Neural cell (in vitro differentiated cells): Measurements from ENCODE around the gene MICU1. TPM values are rescaled to one million over a fixed set of nuclear protein-coding genes. Genes with fewer than 3 reads are reported as not detected.

Experiments
- H2AFZ ChIP-seq: fragments of 200-600, 300-800 bp; sonication (generic), shearing (Covaris generic); 2 replicates; pipeline ENCODE4 v1.6.0; 2014; ENCODE audit warnings: low read depth, mild to moderate bottlenecking, antibody characterized with exemption, low read length, moderate library complexity
- H3F3A ChIP-seq: fragments of 200-600 bp; shearing (Covaris generic); 2 replicates; pipeline ENCODE4 v1.6.1; 2016; ENCODE audit warnings: mild to moderate bottlenecking, moderate library complexity, mixed read lengths, antibody characterized with exemption, low read length; ENCODE audit not compliant: insufficient read depth, poor library complexity, severe bottlenecking
- H3K27ac ChIP-seq: fragments of 200-600, 300-800 bp; sonication (generic), shearing (Covaris generic); 2 replicates; pipeline ENCODE4 v1.5.1; 2014; ENCODE audit warnings: mild to moderate bottlenecking, low read length, moderate library complexity
- H3K27me3 ChIP-seq: fragments of 300-800, 200-600 bp; sonication (generic), shearing (Covaris generic); 2 replicates; pipeline ENCODE4 v1.6.0; 2014; ENCODE audit warnings: mild to moderate bottlenecking, low read depth, low read length, moderate library complexity; ENCODE audit not compliant: insufficient read depth
- H3K36me3 ChIP-seq: fragments of 300-800, 200-600 bp; sonication (generic), shearing (Covaris generic); 2 replicates; pipeline ENCODE4 v1.5.1; 2014; ENCODE audit warnings: mild to moderate bottlenecking, antibody characterized with exemption, low read length, moderate library complexity; ENCODE audit not compliant: insufficient read depth
- H3K4me2 ChIP-seq: fragments of 300-800, 200-600 bp; sonication (generic), shearing (Covaris generic); 2 replicates; pipeline ENCODE4 v1.6.0; 2014; ENCODE audit warnings: mild to moderate bottlenecking, low read length
- H3K4me3 ChIP-seq: fragments of 300-800, 200-600 bp; sonication (generic), shearing (Covaris generic); 2 replicates; pipeline ENCODE4 v1.5.1; 2014; ENCODE audit warnings: mild to moderate bottlenecking, low read length, moderate library complexity
- H3K79me2 ChIP-seq: fragments of 200-600 bp; shearing (Covaris generic); replicated peaks from 2 replicates; pipeline ENCODE4 v1.6.0; 2014; ENCODE audit warnings: mild to moderate bottlenecking, low read length, moderate library complexity; ENCODE audit not compliant: insufficient read depth
- H3K9ac ChIP-seq: fragments of 300-800, 200-600 bp; sonication (generic), shearing (Covaris generic); 2 replicates; pipeline ENCODE4 v1.6.1; 2016; ENCODE audit warnings: mild to moderate bottlenecking, low read length, mixed read lengths
- H3K9me2 ChIP-seq: fragments of 200-600 bp; shearing (Covaris generic); 2 replicates; pipeline ENCODE4 v1.6.1; 2016; ENCODE audit warnings: mild to moderate bottlenecking, low read length, mixed read lengths; ENCODE audit not compliant: insufficient read depth
- H3K9me3 ChIP-seq: fragments of 200-600, 300-800 bp; sonication (generic), shearing (Covaris generic); 2 replicates; pipeline ENCODE4 v1.6.1; 2016; ENCODE audit warnings: mild to moderate bottlenecking, mixed run types, low read length, moderate library complexity, mixed read lengths
- H4K20me1 ChIP-seq: fragments of 200-600 bp; shearing (Covaris generic); 2 replicates; pipeline ENCODE4 v1.6.1; 2016; ENCODE audit warnings: mild to moderate bottlenecking, mixed run types; ENCODE audit not compliant: insufficient read depth
- EP300 ChIP-seq: fragments of 450-650 bp; conservative IDR thresholded peaks from 2 replicates; pipeline ENCODE4 v1.6.1; 2014; ENCODE audit warnings: antibody characterized with exemption, mild to moderate bottlenecking, moderate library complexity; ENCODE audit not compliant: poor library complexity, severe bottlenecking
- EZH2 ChIP-seq: fragments of 200-600, 300-800 bp; shearing (Covaris generic), sonication (generic); IDR thresholded peaks from 2 replicates; pipeline ENCODE4 v1.6.1; 2014; ENCODE audit warnings: antibody characterized with exemption, low read length, borderline replicate concordance, mild to moderate bottlenecking; ENCODE audit not compliant: insufficient read depth, poor library complexity, severe bottlenecking
- MXI1 ChIP-seq: fragments of 450-650 bp; conservative IDR thresholded peaks from 2 replicates; pipeline ENCODE4 v1.6.1; 2014; ENCODE audit warnings: antibody characterized with exemption, mild to moderate bottlenecking; ENCODE audit not compliant: poor library complexity, severe bottlenecking
- POLR2AphosphoS5 ChIP-seq: IDR thresholded peaks from 2 replicates; pipeline ENCODE4 v1.6.1; 2012
- RAD21 ChIP-seq: fragments of 450-650 bp; conservative IDR thresholded peaks from 2 replicates; pipeline ENCODE4 v1.6.1; 2014; ENCODE audit warnings: antibody characterized with exemption, mild to moderate bottlenecking, moderate library complexity
- SMC3 ChIP-seq: fragments of 450-650 bp; conservative IDR thresholded peaks from 2 replicates; pipeline ENCODE4 v1.6.1; 2014; ENCODE audit warnings: antibody characterized with exemption, mild to moderate bottlenecking, moderate library complexity; ENCODE audit not compliant: poor library complexity
- TAF1 ChIP-seq: IDR thresholded peaks from 2 replicates; pipeline ENCODE4 v1.6.1; 2012; ENCODE audit warnings: low read depth
- polyA plus RNA-seq: library from polyadenylated mRNA; depleted of rRNA; stranded (reverse); fragments of >200 nt; gene quantifications from 2 replicates; pipeline ENCODE4 v1.2.3, GENCODE V29; 2014
- TF ChIP-seq, protein P1 (sequence below): IDR thresholded peaks from 2 replicates; pipeline ENCODE4 v1.6.1; 2012; ENCODE audit warnings: borderline replicate concordance
- TF ChIP-seq, protein P2 (sequence below): fragments of 450-650 bp; IDR thresholded peaks from 2 replicates; pipeline ENCODE4 v1.5.1; 2014; ENCODE audit warnings: antibody characterized with exemption, mild to moderate bottlenecking, moderate library complexity; ENCODE audit not compliant: poor library complexity, severe bottlenecking

MICU1 gene
- polyA plus RNA-seq, 1 donor from 2014 or later, result 86.0 TPM

GRCh38 chr10:72523932-72524396 is 101.9 kb downstream of the MICU1 start:
- Histone ChIP-seq H2AFZ (no peak overlapping the region), H3K9ac (no peak overlapping the region), H3K79me2 (no peaks in the 10 kb centered on the region), H3K4me2 (no peak overlapping the region), H3K9me3 (no peaks in the 10 kb centered on the region), H3K27ac (no peak overlapping the region), H3K27me3 (no peaks in the 10 kb centered on the region), H3F3A (no peaks in the 10 kb centered on the region), H3K4me3 (no peak overlapping the region), H3K36me3 (no peaks in the 10 kb centered on the region), H4K20me1 (no peaks in the 10 kb centered on the region), H3K9me2 (no peaks in the 10 kb centered on the region)
- TF ChIP-seq MXI1, result no peak

DNA sequence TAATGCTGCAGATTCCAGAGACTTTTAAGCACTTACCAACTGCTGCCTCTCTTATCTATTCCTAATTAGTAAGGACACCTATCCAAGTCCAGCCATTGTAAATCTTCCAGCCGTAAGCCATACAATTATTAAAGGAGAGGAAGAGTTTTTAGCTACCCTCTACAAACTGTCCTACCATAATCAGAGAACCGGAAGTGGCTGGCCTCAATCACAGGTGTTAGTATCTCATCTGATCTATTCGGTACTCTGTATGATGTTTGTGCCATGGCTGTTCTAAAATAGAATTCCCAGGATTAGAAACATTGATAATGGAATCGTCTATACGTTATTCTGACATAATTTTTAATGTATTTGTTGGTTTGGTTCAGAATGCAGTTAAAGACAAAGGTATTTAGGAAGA is 102.8 kb downstream of the MICU1 start:
- H3K27me3 ChIP-seq, result no peaks in the 10 kb centered on the region
- no peaks in the 10 kb centered on the region for H3K9me3 ChIP-seq
- H3K4me2 ChIP-seq, result no peak overlapping the region
- no peak overlapping the region for H3K9ac ChIP-seq
- no peak overlapping the region for H2AFZ ChIP-seq
- H3K27ac ChIP-seq, result no peak overlapping the region
- TF ChIP-seq EZH2 (no peak), POLR2AphosphoS5 (no peak), RAD21 (no peak), EP300 (no peak), MXI1 (no peak), TAF1 (no peak), SMC3 (no peak)
- TF ChIP-seq, protein P1, sequence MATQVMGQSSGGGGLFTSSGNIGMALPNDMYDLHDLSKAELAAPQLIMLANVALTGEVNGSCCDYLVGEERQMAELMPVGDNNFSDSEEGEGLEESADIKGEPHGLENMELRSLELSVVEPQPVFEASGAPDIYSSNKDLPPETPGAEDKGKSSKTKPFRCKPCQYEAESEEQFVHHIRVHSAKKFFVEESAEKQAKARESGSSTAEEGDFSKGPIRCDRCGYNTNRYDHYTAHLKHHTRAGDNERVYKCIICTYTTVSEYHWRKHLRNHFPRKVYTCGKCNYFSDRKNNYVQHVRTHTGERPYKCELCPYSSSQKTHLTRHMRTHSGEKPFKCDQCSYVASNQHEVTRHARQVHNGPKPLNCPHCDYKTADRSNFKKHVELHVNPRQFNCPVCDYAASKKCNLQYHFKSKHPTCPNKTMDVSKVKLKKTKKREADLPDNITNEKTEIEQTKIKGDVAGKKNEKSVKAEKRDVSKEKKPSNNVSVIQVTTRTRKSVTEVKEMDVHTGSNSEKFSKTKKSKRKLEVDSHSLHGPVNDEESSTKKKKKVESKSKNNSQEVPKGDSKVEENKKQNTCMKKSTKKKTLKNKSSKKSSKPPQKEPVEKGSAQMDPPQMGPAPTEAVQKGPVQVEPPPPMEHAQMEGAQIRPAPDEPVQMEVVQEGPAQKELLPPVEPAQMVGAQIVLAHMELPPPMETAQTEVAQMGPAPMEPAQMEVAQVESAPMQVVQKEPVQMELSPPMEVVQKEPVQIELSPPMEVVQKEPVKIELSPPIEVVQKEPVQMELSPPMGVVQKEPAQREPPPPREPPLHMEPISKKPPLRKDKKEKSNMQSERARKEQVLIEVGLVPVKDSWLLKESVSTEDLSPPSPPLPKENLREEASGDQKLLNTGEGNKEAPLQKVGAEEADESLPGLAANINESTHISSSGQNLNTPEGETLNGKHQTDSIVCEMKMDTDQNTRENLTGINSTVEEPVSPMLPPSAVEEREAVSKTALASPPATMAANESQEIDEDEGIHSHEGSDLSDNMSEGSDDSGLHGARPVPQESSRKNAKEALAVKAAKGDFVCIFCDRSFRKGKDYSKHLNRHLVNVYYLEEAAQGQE, result no peak
- TF ChIP-seq, protein P2, sequence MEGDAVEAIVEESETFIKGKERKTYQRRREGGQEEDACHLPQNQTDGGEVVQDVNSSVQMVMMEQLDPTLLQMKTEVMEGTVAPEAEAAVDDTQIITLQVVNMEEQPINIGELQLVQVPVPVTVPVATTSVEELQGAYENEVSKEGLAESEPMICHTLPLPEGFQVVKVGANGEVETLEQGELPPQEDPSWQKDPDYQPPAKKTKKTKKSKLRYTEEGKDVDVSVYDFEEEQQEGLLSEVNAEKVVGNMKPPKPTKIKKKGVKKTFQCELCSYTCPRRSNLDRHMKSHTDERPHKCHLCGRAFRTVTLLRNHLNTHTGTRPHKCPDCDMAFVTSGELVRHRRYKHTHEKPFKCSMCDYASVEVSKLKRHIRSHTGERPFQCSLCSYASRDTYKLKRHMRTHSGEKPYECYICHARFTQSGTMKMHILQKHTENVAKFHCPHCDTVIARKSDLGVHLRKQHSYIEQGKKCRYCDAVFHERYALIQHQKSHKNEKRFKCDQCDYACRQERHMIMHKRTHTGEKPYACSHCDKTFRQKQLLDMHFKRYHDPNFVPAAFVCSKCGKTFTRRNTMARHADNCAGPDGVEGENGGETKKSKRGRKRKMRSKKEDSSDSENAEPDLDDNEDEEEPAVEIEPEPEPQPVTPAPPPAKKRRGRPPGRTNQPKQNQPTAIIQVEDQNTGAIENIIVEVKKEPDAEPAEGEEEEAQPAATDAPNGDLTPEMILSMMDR, result no peak
- no peaks in the 10 kb centered on the region for H3K36me3 ChIP-seq
- H4K20me1 ChIP-seq, result no peaks in the 10 kb centered on the region
- no peaks in the 10 kb centered on the region for H3F3A ChIP-seq
- no peaks in the 10 kb centered on the region for H3K79me2 ChIP-seq
- H3K9me2 ChIP-seq, result no peaks in the 10 kb centered on the region
- H3K4me3 ChIP-seq, result no peak overlapping the region

DNA sequence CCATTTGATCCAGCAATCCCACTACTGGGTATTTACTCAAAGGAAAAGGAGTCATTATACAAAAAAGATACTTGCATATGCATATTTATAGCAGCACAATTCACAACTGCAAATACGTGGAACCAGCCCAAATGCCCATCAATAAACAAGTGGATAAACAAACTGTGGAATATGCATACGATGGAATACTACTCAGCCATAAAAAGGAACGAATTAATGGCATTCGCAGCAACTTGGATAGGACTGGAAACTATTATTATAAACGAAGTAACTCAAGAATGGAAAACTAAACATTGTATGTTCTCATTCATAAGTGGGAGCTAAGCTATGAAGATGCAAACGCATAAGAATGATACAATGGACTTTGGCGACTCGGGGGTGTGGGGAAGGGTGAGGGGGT is 108.6 kb downstream of the MICU1 start:
- H3K9me3 ChIP-seq, result no peaks in the 10 kb centered on the region
- H3K4me3 ChIP-seq, result no peak overlapping the region
- H2AFZ ChIP-seq, result no peak overlapping the region
- H3K9ac ChIP-seq, result no peak overlapping the region
- H3K79me2 ChIP-seq, result no peaks in the 10 kb centered on the region
- H3K27me3 ChIP-seq, result no peaks in the 10 kb centered on the region
- no peaks in the 10 kb centered on the region for H4K20me1 ChIP-seq
- H3K9me2 ChIP-seq, result no peaks in the 10 kb centered on the region
- no peak overlapping the region for H3K4me2 ChIP-seq
- no peak overlapping the region for H3K27ac ChIP-seq
- no peaks in the 10 kb centered on the region for H3K36me3 ChIP-seq
- TF ChIP-seq, protein P1, result no peak
- TF ChIP-seq MXI1 (no peak), EP300 (no peak), SMC3 (no peak), POLR2AphosphoS5 (no peak), RAD21 (no peak), TAF1 (no peak), EZH2 (no peak)
- TF ChIP-seq, protein P2, result no peak
- H3F3A ChIP-seq, result no peaks in the 10 kb centered on the region
